Mucosa of stomach (tissue), 1 donor: ENCODE measurements around the gene CADM4.

Source experiments
- H3K27me3 ChIP-seq: one replicate; pipeline ENCODE4 v1.7.0; 2013; ENCODE audit warnings: mild to moderate bottlenecking, low read length; ENCODE audit not compliant: control insufficient read depth, insufficient read depth
- H3K36me3 ChIP-seq: one replicate; pipeline ENCODE4 v1.7.0; 2013; ENCODE audit warnings: low read length; ENCODE audit not compliant: control insufficient read depth, insufficient read depth
- H3K4me1 ChIP-seq: one replicate; pipeline ENCODE4 v1.7.0; 2013; ENCODE audit warnings: mild to moderate bottlenecking, low read length; ENCODE audit not compliant: control insufficient read depth, insufficient read depth
- H3K4me3 ChIP-seq: one replicate; pipeline ENCODE4 v1.7.0; 2013; ENCODE audit warnings: low read length
- H3K9ac ChIP-seq: one replicate; pipeline ENCODE4 v1.7.0; 2013; ENCODE audit warnings: mild to moderate bottlenecking, low read length, moderate library complexity
- H3K9me3 ChIP-seq: one replicate; pipeline ENCODE4 v1.7.0; 2013; ENCODE audit warnings: mild to moderate bottlenecking, low read length, moderate library complexity; ENCODE audit not compliant: control insufficient read depth
- donor health status: Pancreatic carcinoma.

The CADM4 gene

DNA sequence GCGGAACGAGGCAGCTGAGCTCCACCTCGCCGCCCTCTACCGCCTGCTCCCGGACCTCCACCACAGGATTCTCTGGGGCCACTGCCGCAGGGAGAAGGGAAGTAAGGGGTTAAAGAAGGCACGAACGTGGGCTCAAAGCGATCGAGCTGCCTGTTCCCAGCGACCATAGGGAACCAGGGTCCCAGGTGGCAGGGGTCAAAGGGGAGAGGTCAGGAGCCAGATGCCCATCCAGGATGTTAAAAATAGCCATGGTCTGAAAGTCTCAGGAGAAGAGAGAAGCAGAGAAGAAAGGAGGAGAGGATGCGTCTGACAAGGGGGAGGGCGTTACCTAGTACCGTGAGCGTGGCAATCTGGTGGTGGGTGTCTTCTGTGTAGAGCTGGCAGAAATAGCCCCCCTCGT lies 12.8 kb downstream of the CADM4 start:
- Histone ChIP-seq H3K9me3 (no peaks in the 10 kb centered on the region), H3K27me3 (no peaks in the 10 kb centered on the region), H3K36me3 (no peaks in the 10 kb centered on the region), H3K4me1 (no peaks in the 10 kb centered on the region), H3K9ac (no peak overlapping the region), H3K4me3 (no peak overlapping the region)

DNA sequence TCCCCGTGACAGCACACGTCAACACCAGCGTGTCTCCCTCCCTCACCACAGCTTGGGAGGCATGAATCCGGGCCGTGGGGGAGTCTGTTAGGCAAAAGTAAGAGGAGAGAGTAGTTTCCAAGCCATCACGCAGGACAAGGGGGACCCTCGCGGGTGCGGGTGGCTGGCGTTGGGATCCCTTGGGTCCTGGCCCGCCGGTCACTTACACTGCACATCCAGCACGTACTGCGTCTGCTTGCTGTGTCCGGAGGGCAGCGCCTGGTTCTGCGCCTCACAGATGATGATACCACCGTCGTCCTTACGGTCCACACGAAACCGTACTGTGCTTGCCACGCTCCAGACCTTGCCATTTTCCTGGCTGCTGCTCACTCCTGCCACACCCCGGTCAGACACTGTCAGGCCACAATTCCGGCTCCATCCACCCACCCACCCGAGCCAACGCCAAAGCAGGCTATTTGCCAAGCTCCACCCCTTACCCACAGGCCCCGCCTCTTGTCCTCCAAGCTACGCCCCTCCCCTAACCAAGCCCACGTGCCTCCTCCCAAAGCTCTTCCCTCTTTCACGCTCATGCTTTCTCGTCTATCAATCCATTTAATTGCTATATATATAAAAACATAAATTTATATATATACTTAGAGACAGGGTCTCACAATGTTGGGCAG lies 13.6 kb downstream of the CADM4 start:
- no peaks in the 10 kb centered on the region for H3K4me1 ChIP-seq
- H3K9ac ChIP-seq: no peak overlapping the region
- no peak overlapping the region for H3K4me3 ChIP-seq
- no peaks in the 10 kb centered on the region for H3K36me3 ChIP-seq
- H3K9me3 ChIP-seq: no peaks in the 10 kb centered on the region
- no peaks in the 10 kb centered on the region for H3K27me3 ChIP-seq

DNA sequence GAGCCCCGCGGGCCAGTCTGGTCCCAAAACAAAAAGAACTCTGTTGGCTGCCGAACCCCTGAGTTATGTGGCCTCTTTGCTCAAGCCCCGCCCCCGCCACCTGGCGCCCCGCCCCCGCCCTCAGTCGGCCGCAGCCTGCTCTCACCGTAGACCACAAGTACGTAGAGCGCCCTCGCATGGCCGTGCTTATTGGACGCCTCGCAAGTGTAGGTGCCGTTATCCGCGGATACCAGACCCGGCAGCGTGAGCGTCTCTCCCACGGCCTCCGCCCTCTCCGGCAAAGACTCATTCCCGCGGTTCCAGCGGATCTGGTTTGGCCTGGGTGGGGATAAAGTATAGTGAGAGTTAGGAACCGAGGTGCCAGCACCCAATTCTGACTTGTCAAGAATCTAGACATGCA lies 14.7 kb downstream of the CADM4 start:
- Histone ChIP-seq H3K4me3 (no peak overlapping the region), H3K9ac (no peak overlapping the region), H3K27me3 (no peaks in the 10 kb centered on the region), H3K4me1 (peaks cover 8% of the 10 kb centered on the region), H3K36me3 (no peaks in the 10 kb centered on the region), H3K9me3 (no peaks in the 10 kb centered on the region)

DNA sequence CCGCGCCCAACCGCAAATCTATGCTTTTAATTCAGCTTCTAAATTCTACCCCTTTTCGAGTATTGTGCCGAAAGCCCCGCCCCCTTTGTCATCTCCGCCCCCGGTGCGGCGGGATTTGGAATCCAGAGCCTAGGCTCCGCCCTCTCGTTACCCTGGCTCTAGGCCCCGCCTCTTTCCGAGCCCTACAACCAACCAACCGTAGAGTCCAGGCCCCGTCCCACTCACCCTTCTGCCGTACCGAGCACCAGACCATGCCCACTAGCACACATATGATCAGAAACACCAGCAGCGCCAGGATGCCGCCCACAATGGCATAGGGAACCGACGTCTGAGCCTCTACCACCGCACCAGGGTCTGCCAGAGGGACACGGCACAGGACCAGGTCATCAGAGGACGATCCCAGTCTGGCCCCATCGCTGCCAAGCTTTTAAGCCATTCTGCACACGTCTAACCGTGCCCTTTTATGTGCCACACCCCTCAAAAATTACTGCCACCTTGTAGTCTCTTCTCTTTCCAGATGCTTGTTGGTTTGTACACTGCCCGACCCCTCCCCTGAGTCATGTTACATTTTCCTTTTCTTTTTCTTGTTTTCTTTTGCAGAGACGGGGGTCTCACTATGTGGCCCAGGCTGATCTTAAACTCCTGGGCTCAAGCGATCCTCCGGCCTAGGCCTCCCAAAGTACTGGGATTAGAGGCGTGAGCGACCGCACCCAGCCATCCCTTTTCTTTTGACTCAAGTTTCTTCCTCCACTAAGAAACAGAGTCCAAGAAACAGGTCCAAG lies 15.6 kb downstream of the CADM4 start:
- no peaks in the 10 kb centered on the region for H3K36me3 ChIP-seq
- H3K9me3 ChIP-seq: no peaks in the 10 kb centered on the region
- H3K9ac ChIP-seq: no peak overlapping the region
- peaks cover 9% of the 10 kb centered on the region for H3K4me1 ChIP-seq
- no peaks in the 10 kb centered on the region for H3K27me3 ChIP-seq
- no peak overlapping the region for H3K4me3 ChIP-seq

DNA sequence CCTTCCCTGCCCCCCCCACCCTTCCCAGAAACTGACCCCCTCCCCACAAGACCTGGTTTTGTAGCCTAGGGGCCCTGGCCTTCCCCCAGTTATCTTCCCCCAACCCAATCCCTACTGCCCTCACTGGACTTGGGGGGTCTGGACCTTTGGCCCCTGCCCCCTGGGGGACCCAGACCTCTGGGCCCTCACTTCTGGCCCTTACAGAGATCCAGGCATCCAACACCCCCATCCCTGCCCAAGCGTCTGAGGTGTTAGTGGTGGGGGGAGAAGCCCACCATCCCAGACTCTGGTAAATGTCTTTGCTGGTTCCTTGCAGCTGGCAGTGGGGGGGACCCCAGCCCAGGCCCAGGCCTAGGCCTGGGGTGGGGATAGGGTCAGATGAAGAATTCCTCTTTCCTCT lies 16.7 kb downstream of the CADM4 start:
- H3K36me3 ChIP-seq: no peaks in the 10 kb centered on the region
- no peak overlapping the region for H3K9ac ChIP-seq
- H3K9me3 ChIP-seq: no peaks in the 10 kb centered on the region
- no peak overlapping the region for H3K4me3 ChIP-seq
- peaks cover 13% of the 10 kb centered on the region for H3K4me1 ChIP-seq
- H3K27me3 ChIP-seq: no peaks in the 10 kb centered on the region

DNA sequence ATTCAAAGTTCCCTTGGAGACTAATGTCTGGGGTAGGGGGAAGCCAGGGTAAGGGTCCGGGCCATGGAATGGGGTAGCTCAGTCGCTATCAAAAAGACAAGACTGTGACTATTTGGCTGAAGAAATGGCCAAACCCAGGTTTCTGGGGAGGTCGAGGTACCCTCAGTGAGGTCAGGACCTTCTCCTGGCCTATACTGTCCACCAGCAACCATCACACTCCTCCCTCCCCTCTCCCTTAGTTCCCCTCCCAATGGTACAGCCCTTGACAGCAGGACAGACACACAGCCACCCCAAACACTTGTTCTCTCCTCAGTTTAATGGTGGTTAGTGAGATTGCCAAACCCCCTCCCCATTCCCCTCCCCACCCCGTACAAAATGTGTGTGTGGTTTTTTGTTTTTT lies 17.6 kb downstream of the CADM4 start:
- H3K27me3 ChIP-seq: no peaks in the 10 kb centered on the region
- H3K36me3 ChIP-seq: no peaks in the 10 kb centered on the region
- no peak overlapping the region for H3K4me3 ChIP-seq
- no peak overlapping the region for H3K9ac ChIP-seq
- H3K4me1 ChIP-seq: peaks cover 13% of the 10 kb centered on the region
- no peaks in the 10 kb centered on the region for H3K9me3 ChIP-seq

DNA sequence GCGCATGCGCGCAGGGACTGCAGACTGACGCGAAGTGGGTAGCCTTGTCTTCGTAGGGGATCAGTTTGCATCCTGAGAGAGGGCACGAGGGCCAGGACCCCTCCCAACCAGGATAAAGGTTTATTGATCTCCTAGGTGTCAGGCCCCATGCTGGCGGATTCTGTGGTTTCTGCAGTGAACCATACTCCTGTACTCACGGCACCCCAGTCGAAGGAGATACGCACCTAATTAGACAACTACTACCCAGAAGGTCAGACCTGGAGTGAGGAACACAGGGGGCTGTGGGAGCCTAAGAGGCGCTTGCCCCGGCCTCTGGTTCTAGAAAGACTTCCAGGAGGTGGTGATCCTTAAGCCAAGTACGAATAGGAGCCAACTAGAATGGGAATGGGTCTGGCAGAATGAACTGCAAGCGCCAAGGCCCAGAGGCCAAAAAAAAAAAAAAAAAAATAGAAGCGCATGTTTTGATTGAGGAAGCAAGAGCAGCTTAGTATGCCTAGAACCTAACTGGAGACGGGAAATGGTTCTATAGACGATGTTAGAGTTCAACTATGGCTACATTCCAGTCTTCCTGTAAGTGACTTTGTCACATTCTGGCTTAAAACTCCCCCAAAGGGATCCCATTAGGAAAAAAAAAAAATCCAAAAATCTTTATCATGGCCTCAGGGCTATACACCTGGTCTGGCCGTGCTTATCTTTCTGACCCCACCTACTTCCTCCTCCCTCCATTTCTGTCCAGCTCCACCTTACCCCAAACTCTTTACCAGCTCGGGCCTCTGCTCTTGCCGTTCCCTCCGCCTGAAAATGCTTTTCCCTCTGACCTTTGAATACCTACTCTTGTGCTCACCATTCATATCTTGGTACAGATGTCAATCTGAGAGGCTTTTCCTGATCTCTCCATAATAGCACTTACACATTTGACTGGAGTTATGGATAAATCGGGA lies 19.3 kb downstream of the CADM4 start:
- Histone ChIP-seq H3K9ac (peak overlapping the region; percentile 72), H3K9me3 (no peaks in the 10 kb centered on the region), H3K4me3 (peak overlapping the region; percentile 56), H3K36me3 (no peaks in the 10 kb centered on the region), H3K27me3 (no peaks in the 10 kb centered on the region), H3K4me1 (peaks cover 13% of the 10 kb centered on the region)

DNA sequence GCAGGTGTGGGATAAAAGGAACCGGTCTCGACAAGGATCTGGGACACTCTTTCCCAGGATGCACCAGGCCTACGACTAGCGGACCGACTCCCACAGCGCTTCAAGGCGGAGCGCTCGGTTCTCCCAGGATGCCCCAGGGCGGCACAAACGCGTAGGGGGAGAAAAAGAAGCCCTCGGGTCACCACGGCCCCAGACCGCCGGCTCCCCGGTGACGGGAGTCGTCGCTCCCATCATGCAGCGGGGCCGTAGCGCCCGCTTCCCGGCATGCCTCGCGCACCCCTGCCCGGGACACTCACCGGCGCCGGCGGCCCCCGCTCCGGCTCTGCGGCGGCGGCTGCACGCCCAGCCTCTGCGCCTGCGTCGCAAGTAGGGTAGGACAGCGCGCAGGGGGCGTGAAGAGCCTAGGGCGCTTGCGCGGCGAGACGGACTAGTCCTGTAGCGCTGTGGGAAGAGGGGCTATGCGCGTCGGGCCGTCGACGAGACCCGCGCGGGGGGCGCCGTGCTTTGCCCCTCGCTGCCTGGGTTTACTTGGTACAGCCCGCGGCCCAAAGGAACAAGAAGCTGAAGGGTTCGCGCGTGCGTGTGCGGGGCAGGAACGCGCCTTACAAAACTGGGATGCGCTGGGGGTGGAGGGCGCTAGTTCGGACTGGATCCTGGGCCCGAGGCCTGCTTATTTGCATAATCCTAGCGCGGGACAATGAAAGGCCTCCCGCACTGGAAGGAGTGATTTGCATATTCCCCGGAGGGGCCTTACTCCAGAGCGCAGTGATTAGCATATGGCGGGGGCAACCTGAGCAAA lies 20.2 kb downstream of the CADM4 start, which contains the start of gene ZNF428:
Gene ZNF428, minus strand, starts transcription at position 368 of the 799 bp plus-strand sequence. CDS start 5,325 bp downstream, outside the sequence.
- Histone ChIP-seq H3K9ac (peak within 1 kb of the TSS; percentile 72), H3K27me3 (no peaks in the 10 kb centered on the region), H3K36me3 (no peaks in the 10 kb centered on the region), H3K9me3 (no peaks in the 10 kb centered on the region), H3K4me3 (peak within 1 kb of the TSS; percentile 56), H3K4me1 (peaks cover 13% of the 10 kb centered on the region)

DNA sequence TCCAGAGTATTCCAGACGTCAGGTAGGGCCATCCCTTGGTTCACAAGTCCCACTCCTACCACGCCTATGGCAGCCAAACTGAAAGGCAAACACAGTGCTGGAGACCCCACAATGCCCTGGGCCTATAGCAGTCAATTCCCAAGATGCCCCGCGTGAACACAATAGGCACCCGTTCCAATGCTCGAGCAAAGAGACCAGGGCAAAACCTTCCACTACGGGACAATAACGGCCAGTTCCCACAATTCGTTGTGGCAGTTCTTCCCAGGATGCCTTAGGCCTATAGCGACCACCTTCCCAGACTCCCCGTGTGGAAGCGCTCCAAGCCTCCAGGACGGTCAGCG lies 20.8 kb downstream of the CADM4 start:
- Histone ChIP-seq H3K9ac (peak overlapping the region; percentile 72), H3K4me1 (peaks cover 13% of the 10 kb centered on the region), H3K36me3 (no peaks in the 10 kb centered on the region), H3K9me3 (no peaks in the 10 kb centered on the region), H3K4me3 (peak overlapping the region; percentile 56), H3K27me3 (no peaks in the 10 kb centered on the region)

DNA sequence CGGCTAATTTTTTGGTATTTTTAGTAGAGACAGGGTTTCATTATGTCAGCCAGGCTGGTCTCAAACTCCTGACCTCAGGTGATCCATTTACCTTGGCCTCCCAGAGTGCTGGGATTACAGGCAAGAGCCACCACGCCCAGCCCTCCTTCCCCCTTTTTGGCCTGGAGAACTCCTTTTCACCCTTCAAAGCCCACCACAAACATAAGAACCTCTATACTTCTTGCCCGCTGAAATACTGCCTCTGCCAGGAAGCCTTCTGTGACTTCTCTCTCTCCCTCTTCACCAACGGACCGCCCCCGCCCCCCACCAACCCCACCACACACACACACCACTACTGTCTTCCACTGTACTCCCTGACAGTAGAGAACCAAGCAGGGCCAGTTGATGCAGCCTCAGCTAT lies 22.7 kb downstream of the CADM4 start:
- H3K4me1 ChIP-seq: peaks cover 13% of the 10 kb centered on the region
- no peak overlapping the region for H3K9ac ChIP-seq
- no peak overlapping the region for H3K4me3 ChIP-seq
- H3K36me3 ChIP-seq: no peaks in the 10 kb centered on the region
- H3K9me3 ChIP-seq: no peaks in the 10 kb centered on the region
- no peaks in the 10 kb centered on the region for H3K27me3 ChIP-seq

DNA sequence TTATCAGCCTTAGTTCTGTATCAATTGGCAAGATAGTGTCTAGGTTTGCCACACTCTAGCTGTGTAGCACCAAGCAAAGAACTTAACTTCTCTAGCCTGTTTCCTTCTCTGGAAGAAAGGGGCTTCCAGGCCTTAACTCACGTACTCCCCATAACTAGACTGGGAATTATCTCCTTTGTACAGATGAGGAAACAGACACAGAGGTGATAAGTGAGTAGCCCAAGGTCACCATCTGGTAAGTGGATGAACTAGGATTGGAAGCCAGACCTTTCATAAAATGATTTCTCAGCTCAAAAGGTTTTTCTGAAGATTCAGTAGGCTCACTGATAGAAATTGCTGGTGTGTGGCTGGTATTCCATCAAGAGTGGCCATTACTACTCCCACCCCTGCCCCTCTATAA lies 23.3 kb downstream of the CADM4 start:
- no peaks in the 10 kb centered on the region for H3K36me3 ChIP-seq
- H3K27me3 ChIP-seq: no peaks in the 10 kb centered on the region
- H3K4me3 ChIP-seq: no peak overlapping the region
- no peak overlapping the region for H3K9ac ChIP-seq
- H3K4me1 ChIP-seq: peaks cover 13% of the 10 kb centered on the region
- no peaks in the 10 kb centered on the region for H3K9me3 ChIP-seq
